H1 (cell line): Measurements from ENCODE around the gene HSF4. TPM values are rescaled to one million over a fixed set of nuclear protein-coding genes. Genes with fewer than 3 reads are reported as not detected.

ENCODE experiments used
- ATF3 ChIP-seq: IDR thresholded peaks from 2 replicates; pipeline ENCODE4 v1.6.1; 2011; ENCODE audit warnings: low read depth, mild to moderate bottlenecking, low read length; ENCODE audit not compliant: insufficient read depth
- BACH1 ChIP-seq: IDR thresholded peaks from 2 replicates; pipeline ENCODE4 v1.6.1; 2012; ENCODE audit warnings: low read length, improper control_type of control experiment
- CHD2 ChIP-seq: IDR thresholded peaks from 2 replicates; pipeline ENCODE4 v1.6.1; 2012; ENCODE audit warnings: low read length, improper control_type of control experiment
- EGR1 ChIP-seq: IDR thresholded peaks from 2 replicates; pipeline ENCODE4 v1.6.1; 2011; ENCODE audit warnings: low read depth, low read length, borderline replicate concordance
- GABPA ChIP-seq: IDR thresholded peaks from 2 replicates; pipeline ENCODE4 v1.6.1; 2011; ENCODE audit warnings: mild to moderate bottlenecking, low read length, moderate library complexity, borderline replicate concordance; ENCODE audit not compliant: insufficient read depth
- JUN ChIP-seq: IDR thresholded peaks from 2 replicates; pipeline ENCODE4 v1.6.1; 2011; ENCODE audit warnings: low read depth, mild to moderate bottlenecking, improper control_type of control experiment, low read length
- POLR2AphosphoS5 ChIP-seq: IDR thresholded peaks from 2 replicates; pipeline ENCODE4 v1.6.1; 2011; ENCODE audit warnings: low read depth, low read length
- RAD21 ChIP-seq, 2 experiments: IDR thresholded peaks in 1 of 2; conservative IDR thresholded peaks in 1 of 2; 2 replicates each; pipeline ENCODE4 v1.6.1; 2011; ENCODE audit warnings: low read depth in 2 of 2, low read length in 2 of 2, improper control_type of control experiment in 1 of 2, inconsistent platforms in 1 of 2, mild to moderate bottlenecking in 1 of 2, moderate library complexity in 1 of 2
- RFX5 ChIP-seq: IDR thresholded peaks from 2 replicates; pipeline ENCODE4 v1.6.1; 2011; ENCODE audit warnings: low read depth, low read length, improper control_type of control experiment, borderline replicate concordance
- RXRA ChIP-seq: IDR thresholded peaks from 2 replicates; pipeline ENCODE4 v1.6.1; 2011; ENCODE audit warnings: low read depth, mild to moderate bottlenecking, low read length, moderate library complexity; ENCODE audit not compliant: insufficient read depth
- TAF7 ChIP-seq: optimal IDR thresholded peaks from 2 replicates; pipeline ENCODE3; 2011; ENCODE audit warnings: low read depth, mild to moderate bottlenecking, inconsistent platforms, low read length, moderate library complexity, borderline replicate concordance
- microRNA counts: library from miRNA; unstranded; fragments of <30 nt; microRNA quantifications from one replicate; lab custom pipeline; 2015
- microRNA-seq, 2 experiments: library from miRNA; unstranded; fragments of <30 nt; microRNA quantifications; one replicate each; pipeline versions ENCODE4 to v1.2.0, GENCODE V29; 2016 to 2020; ENCODE audit warnings: borderline microRNAs expressed in 2 of 2, borderline number of aligned reads in 2 of 2, borderline replicate concordance in 1 of 2
- polyA plus RNA-seq, 7 experiments: library from polyadenylated mRNA; depleted of rRNA in 3 of 7; stranded (reverse) in 5 of 7; unstranded in 2 of 7; fragments of >200 nt in 5 of 7; fragments of 200-250 nt in 2 of 7; gene quantifications; 1 replicate in 5 of 7; 2 replicates in 1 of 7; 4 replicates in 1 of 7; pipeline versions ENCODE4 v1.2.1 to v1.2.3, GENCODE V29; 2011 to 2013; ENCODE audit warnings: missing spikeins in 2 of 7, mixed read lengths in 2 of 7
- small RNA-seq: library from polyadenylated mRNA; stranded (forward); fragments of <200 nt; extraction: miRNeasy Mini kit (QIAGEN cat#:217004); gene quantifications from one replicate; pipeline ENCODE3, GENCODE V24; 2013; ENCODE audit not compliant: insufficient read depth
- total RNA-seq: library from RNA; stranded (reverse); fragmentation: NEBNext Ultra II Directional; extraction: Animal tissue kit (Norgen Biotek cat#: 25700); gene quantifications from 2 replicates; pipeline ENCODE4 v1.2.1, GENCODE V29; 2021

The HSF4 gene
- total and polyA plus RNA-seq, 2 of the 8 experiments (the other 6 are each of a cell fraction or from before 2014, with no cell fraction given), result 0.14 TPM; not detected in 1

- TF ChIP-seq RAD21 (IDR thresholded peaks at IDR 0.05 in 1 of 2, conservative IDR thresholded peaks at IDR 0.05 in 1 of 2; ENCODE audit: low read depth in 2 of 2, low read length in 2 of 2), result no peak
- TF ChIP-seq POLR2AphosphoS5, result no peak
- TF ChIP-seq TAF7, result no peak
- no peak for TF ChIP-seq CHD2
- no peak for TF ChIP-seq JUN
- no peak for TF ChIP-seq EGR1
- TF ChIP-seq BACH1, result no peak
- TF ChIP-seq ATF3, result no peak
- no peak for TF ChIP-seq GABPA
- TF ChIP-seq RFX5, result no peak
- TF ChIP-seq RXRA, result no peak
Measured at GRCh38 chr16:67216612-67217490, 52.3 kb downstream of the HSF4 start (continued).

MicroRNAs within 50 kb of the gene (microRNA counts, 767-probe panel; counts per million panel counts)
- microRNA hsa-miR-328 (lab: Ali Mortazavi, UCI), result 879 counts per million, percentile 95 among the panel's probes with 10 or more counts

Small RNAs within 50 kb of the gene (microRNA-seq; reads per million reads assigned to microRNA genes)
- 0.92 to 1.8 reads per million in 2 experiments for gene MIR328

Small RNAs within 50 kb of the gene (small RNA-seq; reads per million reads assigned to genes)
- gene MIR328, result 6.9 reads per million, percentile 73 among the genes with 10 or more reads in this experiment

Other genes with a start within 250 kb of the HSF4 start
- gene CDH16, start 245.9 kb upstream of the HSF4 start, total RNA-seq, result not detected in 2 replicates
- not detected in 2 replicates for gene CDH16, start 245.9 kb upstream of the HSF4 start, polyA plus RNA-seq (2011; rRNA removed)
- not detected in 2 replicates for gene RRAD, start 239.2 kb upstream of the HSF4 start, total RNA-seq
- 0.08 and 0.17 TPM in 2 replicates for gene RRAD, start 239.2 kb upstream of the HSF4 start, polyA plus RNA-seq (2011; rRNA removed)
- 65.6 and 71.3 TPM in 2 replicates for gene CIAO2B, start 230.3 kb upstream of the HSF4 start, total RNA-seq
- gene CIAO2B, start 230.3 kb upstream of the HSF4 start, polyA plus RNA-seq (2011; rRNA removed), result 248 and 256 TPM in 2 replicates
- 14.4 and 14.7 TPM in 2 replicates for gene CES2, start 229.2 kb upstream of the HSF4 start, total RNA-seq
- 8.6 and 16.8 TPM in 2 replicates for gene CES2, start 229.2 kb upstream of the HSF4 start, polyA plus RNA-seq (2011; rRNA removed)
- gene CES3, start 203.5 kb upstream of the HSF4 start, total RNA-seq, result 1.6 and 1.7 TPM in 2 replicates
- 2.2 and 2.8 TPM in 2 replicates for gene CES3, start 203.5 kb upstream of the HSF4 start, polyA plus RNA-seq (2011; rRNA removed)
- 0.93 TPM in 1 of 2 replicates, not detected in the other for gene CES4A, start 176.2 kb upstream of the HSF4 start, total RNA-seq
- gene CES4A, start 176.2 kb upstream of the HSF4 start, polyA plus RNA-seq (2011; rRNA removed), result 0.88 and 1.5 TPM in 2 replicates
- gene CBFB, start 135.6 kb upstream of the HSF4 start, total RNA-seq, result 31.6 and 34.3 TPM in 2 replicates
- 8.0 and 11.5 TPM in 2 replicates for gene CBFB, start 135.6 kb upstream of the HSF4 start, polyA plus RNA-seq (2011; rRNA removed)
- 18.6 TPM in 2 replicates for gene PHAF1, start 54.8 kb upstream of the HSF4 start, total RNA-seq
- gene PHAF1, start 54.8 kb upstream of the HSF4 start, polyA plus RNA-seq (2011; rRNA removed), result 20.6 and 26.4 TPM in 2 replicates
- gene B3GNT9, start 13.7 kb upstream of the HSF4 start, total RNA-seq, result 3.5 and 4.7 TPM in 2 replicates
- 9.0 and 10.2 TPM in 2 replicates for gene B3GNT9, start 13.7 kb upstream of the HSF4 start, polyA plus RNA-seq (2011; rRNA removed)
- 0.19 and 0.29 TPM in 2 replicates for gene TRADD, start 4.8 kb upstream of the HSF4 start, total RNA-seq
- gene TRADD, start 4.8 kb upstream of the HSF4 start, polyA plus RNA-seq (2011; rRNA removed), result 0.50 and 0.60 TPM in 2 replicates
- not detected in 2 replicates for gene FBXL8, start 4.8 kb upstream of the HSF4 start, total RNA-seq
- 0.11 and 0.67 TPM in 2 replicates for gene FBXL8, start 4.8 kb upstream of the HSF4 start, polyA plus RNA-seq (2011; rRNA removed)
- 1.6 and 2.2 TPM in 2 replicates for gene NOL3, start 5.8 kb downstream of the HSF4 start, total RNA-seq
- gene NOL3, start 5.8 kb downstream of the HSF4 start, polyA plus RNA-seq (2011; rRNA removed), result 4.1 and 4.6 TPM in 2 replicates
- gene MATCAP1, start 19.2 kb downstream of the HSF4 start, total RNA-seq, result 22.9 and 23.1 TPM in 2 replicates
- 27.5 and 38.0 TPM in 2 replicates for gene MATCAP1, start 19.2 kb downstream of the HSF4 start, polyA plus RNA-seq (2011; rRNA removed)
- 1.3 and 1.7 TPM in 2 replicates for gene EXOC3L1, start 25.4 kb downstream of the HSF4 start, total RNA-seq
- gene EXOC3L1, start 25.4 kb downstream of the HSF4 start, polyA plus RNA-seq (2011; rRNA removed), result 1.3 and 2.1 TPM in 2 replicates
- 78.0 and 79.9 TPM in 2 replicates for gene E2F4, start 27.4 kb downstream of the HSF4 start, total RNA-seq
- 157 and 194 TPM in 2 replicates for gene E2F4, start 27.4 kb downstream of the HSF4 start, polyA plus RNA-seq (2011; rRNA removed)
- 9.2 and 9.6 TPM in 2 replicates for gene ELMO3, start 34.4 kb downstream of the HSF4 start, total RNA-seq
- 10.9 and 14.4 TPM in 2 replicates for gene ELMO3, start 34.4 kb downstream of the HSF4 start, polyA plus RNA-seq (2011; rRNA removed)
- gene TMEM208, start 62.4 kb downstream of the HSF4 start, total RNA-seq, result 37.7 and 37.9 TPM in 2 replicates
- gene TMEM208, start 62.4 kb downstream of the HSF4 start, polyA plus RNA-seq (2011; rRNA removed), result 93.9 and 100.0 TPM in 2 replicates
- gene FHOD1, start 82.7 kb downstream of the HSF4 start, total RNA-seq, result 55.4 and 60.7 TPM in 2 replicates
- gene FHOD1, start 82.7 kb downstream of the HSF4 start, polyA plus RNA-seq (2011; rRNA removed), result 31.3 and 49.1 TPM in 2 replicates
- gene SLC9A5, start 84.2 kb downstream of the HSF4 start, total RNA-seq, result 7.9 and 8.5 TPM in 2 replicates
- gene SLC9A5, start 84.2 kb downstream of the HSF4 start, polyA plus RNA-seq (2011; rRNA removed), result 8.6 and 11.6 TPM in 2 replicates
- 7.4 and 7.7 TPM in 2 replicates for gene PLEKHG4, start 114.8 kb downstream of the HSF4 start, total RNA-seq
- 11.1 and 19.8 TPM in 2 replicates for gene PLEKHG4, start 114.8 kb downstream of the HSF4 start, polyA plus RNA-seq (2011; rRNA removed)
- gene KCTD19, start 162.0 kb downstream of the HSF4 start, total RNA-seq, result 0.06 and 0.63 TPM in 2 replicates
- 0.24 and 0.47 TPM in 2 replicates for gene KCTD19, start 162.0 kb downstream of the HSF4 start, polyA plus RNA-seq (2011; rRNA removed)
- 0.44 TPM in 1 of 2 replicates, not detected in the other for gene LRRC36, start 162.1 kb downstream of the HSF4 start, total RNA-seq
- gene LRRC36, start 162.1 kb downstream of the HSF4 start, polyA plus RNA-seq (2011; rRNA removed), result 0.09 and 0.15 TPM in 2 replicates
- gene TPPP3, start 228.8 kb downstream of the HSF4 start, total RNA-seq, result 0.61 and 1.0 TPM in 2 replicates
- 0.77 and 1.3 TPM in 2 replicates for gene TPPP3, start 228.8 kb downstream of the HSF4 start, polyA plus RNA-seq (2011; rRNA removed)